ENCODE results near the gene SLU7.

Gene SLU7

GRCh38 chr5:160380041-160380440, 38.8 kb downstream of the SLU7 start:
- no peak for DNase-seq (ENCODE audit: low read depth)
- in situ Hi-C loops (cut with HindIII; ENCODE audit: low sequenced_read_pairs), result no loop called here
- H3K4me3 ChIP-seq (ENCODE audit: low read depth, low read length), result no peak overlapping the region
- TF ChIP-seq CTCF (IDR thresholded peaks at IDR 0.05; ENCODE audit: low read depth, low read length, missing control alignments), result no peak

GRCh38 chr5:160379511-160379910, 39.4 kb downstream of the SLU7 start:
- no peak for TF ChIP-seq CTCF (IDR thresholded peaks at IDR 0.05; ENCODE audit: low read depth, low read length, missing control alignments)
- H3K4me3 ChIP-seq (ENCODE audit: low read depth, low read length), result no peak overlapping the region
- in situ Hi-C loops (cut with HindIII; ENCODE audit: low sequenced_read_pairs), result no loop called here
- DNase-seq (ENCODE audit: low read depth), result no peak

- TF ChIP-seq CTCF (IDR thresholded peaks at IDR 0.05; ENCODE audit: low read depth, low read length, missing control alignments), result no peak
- in situ Hi-C loops (cut with HindIII; ENCODE audit: low sequenced_read_pairs), result no loop called here
- H3K4me3 ChIP-seq (ENCODE audit: low read depth, low read length), result no peak overlapping the region
- DNase-seq (ENCODE audit: low read depth), result no peak
These were observed 40.6 kb downstream of the SLU7 start for GRCh38 chr5:160378330-160378729.

- in situ Hi-C loops (cut with HindIII; ENCODE audit: low sequenced_read_pairs), result no loop called here
- no peak overlapping the region for H3K4me3 ChIP-seq (ENCODE audit: low read depth, low read length)
- no peak for TF ChIP-seq CTCF (IDR thresholded peaks at IDR 0.05; ENCODE audit: low read depth, low read length, missing control alignments)
- DNase-seq (ENCODE audit: low read depth), result no peak
These were observed 41.2 kb downstream of the SLU7 start for GRCh38 chr5:160377651-160378050.

GRCh38 chr5:160376416-160376815, 42.5 kb downstream of the SLU7 start:
- H3K4me3 ChIP-seq (ENCODE audit: low read depth, low read length), result no peak overlapping the region
- no peak for DNase-seq (ENCODE audit: low read depth)
- in situ Hi-C loops (cut with HindIII; ENCODE audit: low sequenced_read_pairs), result no loop called here
- no peak for TF ChIP-seq CTCF (IDR thresholded peaks at IDR 0.05; ENCODE audit: low read depth, low read length, missing control alignments)

GRCh38 chr5:160375701-160376100, 43.2 kb downstream of the SLU7 start:
- no peak for DNase-seq (ENCODE audit: low read depth)
- H3K4me3 ChIP-seq (ENCODE audit: low read depth, low read length), result no peak overlapping the region
- TF ChIP-seq CTCF (IDR thresholded peaks at IDR 0.05; ENCODE audit: low read depth, low read length, missing control alignments), result no peak
- in situ Hi-C loops (cut with HindIII; ENCODE audit: low sequenced_read_pairs), result no loop called here

- in situ Hi-C loops (cut with HindIII; ENCODE audit: low sequenced_read_pairs), result no loop called here
- TF ChIP-seq CTCF (IDR thresholded peaks at IDR 0.05; ENCODE audit: low read depth, low read length, missing control alignments), result no peak
- DNase-seq (ENCODE audit: low read depth), result no peak
- H3K4me3 ChIP-seq (ENCODE audit: low read depth, low read length), result no peak overlapping the region
These were observed 43.7 kb downstream of the SLU7 start for GRCh38 chr5:160375166-160375565.

All from astrocyte of the cerebellum (primary cell).